CD4-positive, alpha-beta T cell treated with Interleukin-1 beta for 1 hour (primary cell): Measurements from ENCODE around the gene ECEL1.

Source experiments
- DNase-seq, 2 donors: peaks; one replicate each; pipeline ENCODE4 v3.0.0-alpha.2; 2020 to 2022

Gene ECEL1

DNA sequence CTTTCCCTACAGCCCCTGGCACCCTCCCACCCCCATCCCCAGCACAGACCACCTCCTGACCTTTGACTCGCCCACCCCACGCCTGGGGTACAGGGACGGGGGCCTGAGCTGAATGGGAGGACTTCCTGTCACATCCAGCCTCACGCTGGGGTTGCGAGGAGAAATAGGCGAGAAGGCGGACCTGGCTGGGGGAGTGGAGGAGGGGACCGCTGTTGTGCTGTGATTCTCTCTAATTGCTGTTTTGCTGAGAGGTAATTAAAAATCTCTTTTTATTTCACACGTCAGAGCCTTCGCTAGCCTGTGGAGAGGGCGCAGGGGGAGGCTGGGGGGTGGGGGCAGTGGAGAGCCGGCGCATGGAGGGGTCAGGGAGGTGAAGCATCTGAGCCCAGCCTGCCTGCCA, 9.7 kb upstream of the ECEL1 start:
- no peak for DNase-seq

DNA sequence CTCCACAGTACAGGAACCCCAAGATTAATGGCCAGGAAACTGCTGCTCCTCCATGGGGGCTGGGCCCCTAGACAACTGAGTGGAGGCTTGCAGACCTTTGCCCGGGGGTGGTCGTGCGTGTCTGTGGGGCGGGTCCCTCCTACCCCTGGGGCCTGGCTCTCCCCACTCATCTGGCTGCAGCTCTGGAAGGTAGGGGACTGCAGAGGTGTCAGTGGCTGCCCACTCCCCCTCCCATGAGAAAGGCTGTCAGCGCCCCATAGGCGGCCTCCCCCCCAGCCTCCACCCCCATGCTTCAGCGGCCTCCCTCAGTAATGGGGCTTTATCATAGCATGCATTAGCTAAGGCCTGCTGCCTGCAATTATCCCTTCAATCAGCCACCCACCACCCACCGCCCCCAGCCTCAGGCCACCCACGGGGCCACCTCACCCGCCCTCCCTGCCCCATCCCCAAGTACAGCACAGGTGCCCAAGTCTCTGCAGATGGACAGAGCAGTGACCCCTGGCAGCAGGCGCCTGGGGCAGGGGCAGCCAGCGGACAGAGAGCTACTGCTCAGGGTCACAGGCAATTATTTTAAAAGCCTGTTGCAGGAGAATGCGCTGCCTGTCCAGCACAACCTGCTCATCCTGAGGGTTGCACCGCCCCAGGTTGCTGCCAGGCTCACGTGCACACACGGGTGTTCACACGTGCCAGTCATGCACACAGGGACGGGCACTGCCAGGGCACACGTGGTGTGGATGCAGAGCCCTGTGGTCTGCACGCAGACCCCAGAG, 9.1 kb upstream of the ECEL1 start:
- no peak for DNase-seq

DNA sequence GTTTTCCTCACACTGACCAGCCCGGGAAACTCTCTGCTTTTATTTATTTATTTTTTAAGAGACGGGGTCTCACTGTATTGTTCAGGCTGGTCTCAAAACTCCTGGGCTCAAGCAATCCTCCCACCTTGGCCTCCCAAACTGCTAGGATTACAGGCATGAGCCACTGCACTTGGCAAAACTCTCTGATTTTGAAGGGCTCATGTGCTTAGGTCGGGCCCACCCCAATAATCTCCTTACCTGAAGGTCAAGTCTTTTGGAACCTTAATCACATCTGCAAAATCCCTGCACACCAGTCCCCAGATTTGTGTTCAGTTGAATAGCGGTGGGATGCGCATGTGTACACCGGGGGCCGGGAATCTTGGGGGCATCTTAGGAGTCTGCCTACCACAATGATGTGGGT, 7.7 kb upstream of the ECEL1 start:
- DNase-seq, result no peak

DNA sequence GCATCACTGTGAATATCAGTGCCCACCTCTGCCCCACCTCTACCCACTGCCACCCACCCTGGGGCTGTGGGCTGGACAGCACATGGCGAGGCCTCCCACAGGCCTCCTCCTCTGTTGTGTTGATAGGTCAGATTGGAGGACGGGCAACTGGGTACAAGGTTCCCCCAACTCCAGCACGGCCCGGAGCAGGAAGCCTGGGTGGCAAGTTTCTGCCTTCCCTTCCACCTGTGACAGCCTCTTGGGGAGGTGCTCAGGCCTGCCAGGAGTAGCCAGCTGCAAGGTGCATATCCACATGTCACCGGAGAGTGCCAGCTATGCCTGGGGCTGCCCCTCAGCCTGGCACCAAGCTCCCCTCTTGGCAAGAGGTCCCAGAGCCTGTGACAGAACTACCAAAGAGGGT, 6.9 kb upstream of the ECEL1 start:
- DNase-seq, result no peak

DNA sequence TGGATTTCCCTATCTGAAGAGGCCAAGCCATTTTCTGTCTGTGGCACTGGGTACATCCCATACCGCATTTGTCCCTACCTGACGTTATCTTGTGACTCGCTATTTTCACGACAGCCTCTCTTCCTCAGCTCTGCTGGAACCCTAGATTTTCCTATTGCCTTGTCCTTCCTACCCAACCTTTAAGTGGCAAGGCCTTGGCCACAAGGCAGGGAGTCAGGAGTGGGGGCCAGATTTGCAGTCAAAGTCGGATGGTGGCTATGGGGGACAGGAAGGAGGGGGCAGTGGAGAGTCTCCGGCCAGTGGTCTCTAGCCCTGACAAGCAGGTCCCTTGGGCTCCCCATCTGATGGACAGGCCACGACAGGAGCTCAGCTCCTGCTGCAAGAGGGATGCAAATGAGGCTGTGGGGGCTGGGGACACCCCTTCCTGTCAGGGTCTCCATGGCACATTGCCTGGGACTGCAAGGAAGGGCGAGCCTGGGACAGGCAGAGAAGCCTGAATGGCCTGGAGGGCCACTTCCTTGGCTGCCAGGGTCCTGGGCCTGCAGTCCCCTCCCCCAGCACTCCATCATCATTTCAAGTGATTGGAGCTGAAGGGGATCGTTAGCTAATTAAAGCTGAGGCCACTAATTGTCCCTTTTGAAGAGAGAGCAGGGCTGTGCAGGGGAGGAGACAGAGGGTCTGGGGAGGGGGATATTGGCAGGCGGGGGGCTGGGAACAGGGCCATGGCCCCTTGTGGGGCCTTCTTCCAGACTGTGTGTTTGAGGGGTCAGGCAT, 6.3 kb upstream of the ECEL1 start:
- no peak for DNase-seq

DNA sequence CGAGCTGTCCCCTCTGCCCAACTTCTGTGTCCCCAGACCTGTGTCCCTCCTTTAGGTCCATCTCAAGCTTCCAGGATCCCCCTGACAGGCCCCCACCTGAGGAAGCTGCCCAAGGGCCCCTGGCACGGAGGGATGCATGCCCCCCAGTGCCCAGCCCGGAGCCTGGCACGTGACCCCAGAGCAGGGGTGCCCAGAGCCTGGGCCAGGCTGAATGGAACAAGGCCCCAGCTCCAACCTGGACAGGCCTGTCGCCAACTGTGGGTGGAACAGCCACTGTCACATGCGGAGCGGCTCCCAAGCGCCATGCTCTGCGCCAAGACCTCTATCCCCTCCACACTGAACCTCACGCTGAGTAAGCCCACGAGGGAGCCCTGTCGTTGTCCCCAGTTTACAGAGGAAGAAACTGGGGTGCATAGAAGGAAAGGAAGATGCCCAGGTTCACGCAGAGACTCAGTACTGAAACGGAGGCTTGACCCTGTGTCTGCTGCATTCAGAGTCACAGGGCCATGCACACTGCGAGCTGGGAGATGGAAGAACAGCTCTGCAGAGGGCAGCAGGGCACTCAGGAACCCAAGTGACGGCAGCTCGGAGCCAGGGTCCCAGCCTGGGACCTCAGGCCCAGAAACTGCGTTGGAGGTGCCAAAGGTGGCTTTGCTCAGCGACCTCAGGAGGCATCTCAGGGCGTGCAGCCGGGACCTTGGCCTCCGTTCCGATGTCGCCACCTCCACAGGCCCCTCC, 5.5 kb upstream of the ECEL1 start:
- no peak for DNase-seq

DNA sequence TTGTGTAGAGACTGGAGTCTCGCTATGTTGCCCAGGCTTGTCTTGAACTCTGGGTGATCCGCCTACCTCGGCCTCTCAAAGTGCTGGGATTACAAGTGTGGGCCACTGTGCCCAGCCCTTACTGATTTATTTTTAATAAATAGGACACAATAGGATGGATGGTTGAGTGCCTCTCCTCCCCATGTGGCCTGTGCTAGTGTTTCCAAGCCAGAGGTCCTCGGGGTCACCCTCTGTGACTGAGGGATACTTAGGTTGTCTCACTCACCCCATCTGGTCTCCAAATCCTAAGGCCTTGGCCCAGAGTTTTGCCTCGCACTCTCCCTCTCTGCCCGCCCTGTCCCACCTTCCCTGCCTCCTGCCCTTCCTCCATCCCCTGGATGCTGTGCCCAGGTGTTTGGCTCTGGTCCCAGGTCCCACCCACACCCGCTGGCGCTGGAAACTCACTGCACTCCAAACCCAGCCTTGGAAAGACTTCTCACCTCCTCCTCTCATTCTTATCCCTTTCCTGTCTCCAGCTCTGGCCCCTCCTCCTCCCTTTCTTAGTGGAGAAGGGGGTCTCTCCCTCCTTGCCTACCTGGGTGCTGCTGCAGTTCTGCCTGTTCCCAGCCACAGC, 4.7 kb upstream of the ECEL1 start:
- no peak for DNase-seq

DNA sequence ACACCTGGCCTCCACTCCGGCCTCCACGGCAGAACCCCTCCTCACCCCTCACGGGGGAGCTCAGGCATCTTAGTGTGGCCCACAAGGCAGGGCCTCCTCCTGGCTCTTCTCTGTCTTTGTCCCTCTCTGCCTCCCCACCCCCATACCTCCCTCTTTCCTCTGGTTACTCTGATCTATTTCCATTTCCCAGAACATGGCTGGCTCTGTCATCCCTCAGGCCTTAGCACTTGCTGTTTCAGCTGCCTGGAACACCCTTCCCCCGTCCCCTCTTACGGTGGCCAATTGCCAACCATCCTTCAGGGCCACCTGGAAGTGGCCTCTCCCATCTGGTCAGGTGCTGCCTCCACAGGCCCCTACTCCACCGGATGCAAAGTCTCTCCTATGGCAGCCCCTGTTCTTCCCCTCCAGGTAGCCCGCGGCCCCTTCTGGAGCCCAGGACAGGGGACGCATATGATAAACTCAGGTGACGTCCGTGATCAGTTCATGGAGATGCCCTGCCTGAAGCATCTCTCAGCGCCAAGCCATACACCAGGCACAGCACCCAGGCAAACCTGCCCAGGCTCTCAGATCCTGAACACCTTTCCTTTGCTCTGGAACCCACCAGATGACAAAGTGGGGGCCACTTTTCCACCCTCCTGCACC, 3.6 kb upstream of the ECEL1 start:
- DNase-seq, result no peak

DNA sequence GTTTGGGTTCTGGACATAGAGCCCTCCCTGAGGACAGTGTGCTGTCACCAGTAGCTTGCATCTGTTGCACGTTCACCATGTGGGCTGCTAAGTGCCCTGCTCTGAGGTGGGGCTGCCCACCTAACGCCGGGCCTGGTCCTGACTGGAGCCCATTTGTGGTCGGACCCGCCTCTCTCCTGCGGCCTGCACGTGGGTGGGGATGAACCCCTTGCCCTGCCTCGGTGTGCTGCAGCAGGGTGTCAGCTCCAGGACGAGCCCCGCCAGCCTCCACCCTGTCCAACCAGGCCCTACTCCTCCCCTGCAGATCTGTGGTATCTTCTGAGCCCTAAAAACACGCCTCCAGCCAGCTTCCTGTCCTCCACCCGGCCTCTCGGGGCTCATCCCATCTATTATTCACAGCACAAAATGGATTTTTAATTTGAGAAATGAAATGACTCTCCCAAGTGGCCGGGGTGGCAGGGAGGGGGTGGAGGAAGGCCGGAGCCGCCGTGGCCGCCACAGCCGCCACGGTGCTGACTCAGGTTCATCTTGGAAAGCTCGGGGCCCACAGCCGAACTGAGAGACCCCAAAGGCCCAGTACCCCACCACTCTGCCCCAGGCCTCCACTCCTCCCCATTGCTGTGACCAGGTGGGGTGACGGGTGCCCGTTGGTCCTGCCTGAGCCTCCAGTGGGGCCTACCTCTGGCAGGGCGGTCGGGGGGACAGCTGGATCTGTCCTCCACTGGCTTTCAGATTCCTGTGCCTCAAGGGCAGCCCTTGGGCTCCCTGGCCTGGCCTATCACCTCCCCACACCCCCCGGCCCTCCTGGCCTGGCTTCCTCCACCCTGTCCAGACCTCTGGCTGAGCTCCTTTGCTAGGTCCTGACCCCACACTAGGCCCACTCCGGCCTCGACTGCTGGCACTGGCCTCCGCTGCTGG, 2.8 kb upstream of the ECEL1 start:
- DNase-seq, result no peak

DNA sequence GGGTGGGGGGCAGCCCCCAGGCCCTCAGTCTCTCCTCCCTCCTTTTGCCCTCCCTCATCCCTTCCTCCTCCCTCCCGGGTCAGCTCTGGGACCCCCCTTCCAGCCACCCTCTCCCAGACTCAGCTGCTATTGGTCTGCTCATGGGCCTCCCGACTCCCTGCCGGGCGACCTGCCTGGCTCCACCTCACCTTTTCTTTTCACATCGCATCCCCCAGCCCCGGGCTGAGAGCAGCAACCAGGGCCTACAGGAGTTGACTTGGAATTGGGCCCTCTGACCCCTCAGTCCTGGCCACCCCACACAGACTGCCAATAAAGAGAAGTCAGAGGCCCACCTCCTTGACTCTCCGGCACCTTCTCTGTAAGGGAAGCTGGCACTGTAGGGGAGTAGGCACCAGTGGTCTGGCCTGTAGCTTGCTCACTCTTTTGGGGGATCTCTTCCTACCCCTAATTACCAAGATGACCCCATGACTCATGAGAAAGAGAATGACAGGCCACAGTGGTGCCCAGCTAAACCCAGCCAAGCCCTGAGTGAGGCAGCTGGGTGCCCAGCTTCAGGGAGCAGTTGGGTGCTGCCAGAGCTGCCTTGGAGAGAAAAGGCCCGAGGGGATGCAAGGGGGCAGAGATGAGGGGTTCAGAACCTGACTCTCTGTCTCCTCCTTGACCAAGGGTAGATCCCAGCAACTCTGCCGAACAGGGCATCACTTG, 2.0 kb upstream of the ECEL1 start:
- no peak for DNase-seq

DNA sequence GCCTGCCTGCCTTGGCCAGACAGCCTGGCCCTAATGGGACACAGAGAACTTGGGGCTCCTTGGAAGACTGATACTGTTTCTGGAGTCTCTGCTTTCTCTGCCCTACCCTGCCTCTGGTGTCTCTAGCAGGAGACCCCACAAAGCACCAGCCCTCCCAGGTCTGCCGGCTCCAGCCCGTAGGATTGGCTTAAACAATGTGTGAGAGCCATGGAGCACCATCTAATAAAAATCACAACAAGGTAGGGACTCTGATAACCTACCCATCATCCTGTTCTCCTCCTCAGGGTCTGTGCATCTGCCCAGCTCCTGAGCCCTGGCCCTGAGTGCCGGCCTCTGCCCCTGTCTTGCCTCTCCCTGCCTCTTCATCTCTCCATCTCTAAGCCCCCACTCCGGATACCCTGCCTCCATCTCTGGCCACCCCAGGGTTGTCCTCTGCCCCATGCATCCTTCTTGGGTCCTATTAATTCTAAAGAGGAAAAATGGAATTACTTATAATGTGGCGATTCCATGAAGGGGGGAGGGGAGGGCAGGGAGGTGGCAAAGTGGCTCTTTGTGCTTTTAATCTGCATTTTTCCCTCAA, 1.2 kb upstream of the ECEL1 start:
- no peak for DNase-seq

DNA sequence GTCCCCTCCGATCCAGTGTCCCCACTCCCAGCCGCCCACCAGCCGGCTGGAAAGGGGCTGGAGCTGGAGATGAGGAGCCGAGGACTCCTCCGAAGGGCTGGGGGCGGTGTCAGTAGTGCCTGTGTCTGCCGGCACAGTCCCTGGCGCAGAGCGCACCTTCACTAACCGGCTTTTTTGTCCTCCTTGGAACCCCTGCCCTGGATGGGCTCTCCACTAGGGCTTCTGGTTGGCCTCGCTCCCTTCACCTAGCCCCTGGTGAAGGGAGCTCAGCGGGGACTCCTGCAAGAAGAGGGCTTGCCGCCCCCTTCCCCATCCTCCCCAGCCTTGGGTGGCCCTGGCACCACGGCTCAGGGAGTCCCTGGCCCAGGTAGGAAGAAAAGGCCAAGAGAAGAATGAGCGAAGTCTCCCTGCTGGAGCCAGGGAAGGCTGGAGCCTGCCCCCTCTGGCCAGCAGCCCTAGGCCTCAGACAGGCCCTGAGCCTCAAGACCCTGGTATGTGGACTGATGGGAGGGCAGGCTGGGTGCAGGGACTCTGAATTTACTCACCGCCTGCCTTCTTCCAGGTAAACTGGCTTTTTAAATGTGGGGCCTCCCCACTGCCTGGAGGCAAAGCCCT, 570 bp upstream of the ECEL1 start:
- DNase-seq, result no peak

DNA sequence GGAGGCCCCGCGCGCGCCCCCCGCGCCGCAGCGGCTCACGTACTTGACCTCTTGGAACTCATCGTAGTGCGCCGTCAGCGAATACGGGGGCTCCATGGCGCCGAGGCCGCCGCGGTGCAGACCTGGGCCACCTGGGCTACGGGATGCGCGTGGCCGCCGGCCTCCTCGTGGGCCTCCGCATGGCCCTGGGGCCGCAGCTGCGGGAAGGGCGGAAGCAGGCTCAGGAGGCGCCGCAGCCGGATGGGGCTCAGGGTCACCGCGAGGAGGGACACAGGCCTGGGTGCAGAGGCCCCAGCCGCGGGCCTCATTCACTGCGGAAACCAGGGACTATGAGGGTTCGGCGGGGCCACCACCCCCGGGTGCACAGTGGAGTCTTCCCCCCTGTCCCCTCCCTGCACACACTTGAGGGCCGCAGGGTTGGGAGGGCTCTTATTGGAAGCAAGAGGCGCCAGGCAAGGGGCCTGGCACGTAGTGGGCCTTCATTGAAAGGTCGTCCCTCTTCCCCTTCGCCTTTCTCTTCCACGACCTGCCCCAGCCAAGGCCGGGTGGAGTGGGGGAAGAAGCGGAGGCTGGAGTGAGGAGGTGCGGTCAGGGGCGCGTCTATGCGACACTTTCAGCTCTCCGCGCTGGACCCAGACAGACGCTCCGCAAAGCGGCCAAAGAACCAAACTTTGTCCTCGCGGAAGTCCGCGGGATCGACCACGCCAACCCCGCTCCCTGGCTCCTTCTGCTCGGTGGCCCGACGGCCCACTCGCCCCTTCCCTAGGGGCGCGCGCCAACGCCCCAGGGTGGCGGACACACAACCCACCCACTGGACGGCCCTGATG, 863 bp downstream of the ECEL1 start:
- no peak for DNase-seq

DNA sequence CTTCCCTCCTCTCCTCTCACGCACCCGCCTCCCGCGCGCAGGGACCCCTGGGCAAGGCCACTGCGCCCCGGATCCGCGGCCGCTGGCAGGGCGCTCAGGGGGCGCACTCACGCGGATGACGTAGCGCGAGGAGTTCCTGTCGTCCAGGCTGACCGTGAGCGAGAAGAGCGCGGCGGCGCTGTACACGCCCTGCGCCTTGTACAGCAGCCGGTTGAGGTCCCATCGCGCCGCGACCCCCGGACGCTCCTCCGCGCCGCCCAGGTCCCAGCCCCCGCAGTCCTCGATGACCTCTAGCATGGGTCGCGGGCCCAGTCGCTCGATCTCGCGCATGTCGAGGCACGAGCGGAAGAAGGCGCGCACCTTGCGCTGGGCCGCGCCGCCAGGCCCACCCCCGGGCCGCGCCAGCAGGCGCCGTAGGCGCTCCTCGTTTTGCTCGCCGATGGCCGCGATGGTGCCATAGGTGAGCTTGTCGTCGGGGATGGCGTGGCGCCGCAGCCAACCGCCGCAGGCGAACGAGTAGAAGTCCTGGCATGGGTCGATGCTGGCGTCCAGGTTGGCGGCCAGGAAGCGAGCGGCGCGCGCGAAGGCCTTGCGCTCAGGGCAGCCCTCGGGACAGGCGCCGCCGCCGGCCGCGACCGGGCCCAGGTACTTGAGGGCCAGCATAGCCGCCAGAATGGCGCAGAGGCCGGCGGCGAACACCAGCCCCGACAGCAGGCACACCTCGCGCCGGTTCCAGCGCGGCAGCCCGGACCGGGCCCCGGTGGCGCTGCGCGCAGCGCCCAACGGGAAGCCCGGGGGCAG, 1.7 kb downstream of the ECEL1 start:
- DNase-seq, result no peak

DNA sequence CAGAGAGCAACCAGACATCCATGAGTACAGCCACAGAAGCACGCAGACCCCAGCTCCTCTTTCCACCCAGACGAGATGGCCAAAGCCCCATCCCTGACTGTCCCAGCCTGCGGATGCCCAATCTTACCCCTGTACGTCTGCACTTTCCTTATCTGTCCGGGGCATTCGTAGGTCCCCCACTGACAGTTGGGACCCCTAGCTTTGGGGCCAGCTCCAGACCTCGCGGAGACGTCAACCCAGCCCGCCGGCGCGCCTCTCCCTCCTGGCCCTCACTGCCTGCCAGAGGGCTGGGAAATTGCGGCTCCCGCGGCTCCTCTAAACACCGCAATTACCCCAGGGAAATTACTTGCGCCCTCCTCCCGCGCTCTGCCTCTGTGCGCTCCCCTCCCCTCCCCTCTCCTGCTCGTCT, 2.3 kb downstream of the ECEL1 start:
- no peak for DNase-seq

DNA sequence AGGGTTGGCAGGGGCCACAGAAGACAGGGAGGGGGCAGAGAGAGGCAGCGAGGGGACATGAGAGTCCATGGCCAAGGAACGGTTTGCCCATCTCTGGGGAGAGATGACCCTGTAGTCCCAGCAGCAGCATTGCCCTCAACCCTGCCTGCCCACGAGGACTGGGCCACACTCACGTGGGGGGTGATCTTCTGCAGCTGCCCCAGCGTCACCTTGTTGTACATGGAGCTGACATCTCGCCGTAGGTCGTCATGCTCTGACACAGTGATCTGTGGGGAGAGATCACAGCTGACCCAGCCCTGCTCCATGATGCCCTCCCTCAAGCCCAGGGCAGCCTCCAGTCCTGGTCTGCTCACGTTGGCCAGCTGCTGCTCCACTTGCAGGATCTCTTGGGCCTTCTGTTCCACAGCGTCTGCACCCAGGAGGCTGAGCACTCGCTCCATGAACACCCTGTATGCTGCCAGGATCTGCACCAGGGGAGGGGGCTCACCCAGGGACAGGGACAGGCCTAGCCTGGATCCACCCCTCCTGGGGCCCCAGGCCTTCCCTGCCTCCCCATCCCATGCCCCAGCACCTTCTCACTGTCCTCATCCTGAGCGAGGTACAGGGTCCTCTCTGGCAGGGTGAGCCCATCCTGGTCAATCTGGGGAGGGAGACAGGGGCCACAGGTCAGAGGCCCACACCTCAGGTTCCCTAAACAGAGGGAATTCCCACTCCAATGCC, 2.8 kb downstream of the ECEL1 start:
- no peak for DNase-seq

DNA sequence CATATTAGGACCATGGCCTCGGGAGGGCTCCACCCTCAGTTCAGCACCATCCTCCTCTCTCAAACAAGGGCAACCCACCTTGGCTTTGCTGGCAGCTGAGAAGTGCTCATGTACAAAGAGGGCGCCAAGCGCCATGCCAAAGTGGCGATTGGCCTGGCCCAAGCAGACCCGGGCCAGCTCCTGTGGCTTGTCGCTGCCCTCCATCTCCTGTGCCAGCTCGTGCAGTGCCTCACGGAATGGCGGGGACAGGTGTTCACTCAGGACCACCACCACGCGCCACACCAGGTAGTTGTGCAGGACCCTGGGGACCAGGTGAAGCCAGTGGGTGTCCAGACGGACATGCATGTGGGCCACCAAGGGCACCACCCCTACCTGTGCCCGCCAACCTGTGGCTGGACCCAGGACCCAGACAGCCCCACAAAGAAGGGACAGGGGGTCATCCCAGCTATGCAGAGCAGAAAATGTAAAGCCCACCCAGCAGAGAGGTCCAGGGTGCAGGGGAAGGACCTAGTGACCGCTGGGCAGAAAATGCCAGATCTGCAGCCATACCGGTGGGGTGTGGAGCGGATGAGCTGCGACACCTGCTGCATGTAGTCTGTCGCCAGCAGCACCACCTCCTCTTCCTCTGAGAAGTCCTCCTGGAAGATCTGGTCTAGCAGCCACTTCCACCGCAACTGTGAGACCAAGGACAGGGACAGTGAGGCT, 3.6 kb downstream of the ECEL1 start:
- no peak for DNase-seq
